HepG2 (cell line): ENCODE data around the gene HACL1. TPM values are rescaled to one million over a fixed set of nuclear protein-coding genes. Genes with fewer than 3 reads are reported as not detected.

ENCODE experiments used
- CREB1 ChIP-seq, 2 experiments: fragments of 450-650 bp in 1 of 2; IDR thresholded peaks; 2 replicates each; pipeline ENCODE4 v1.6.1; 2016 to 2017; ENCODE audit warnings: control low read depth in 1 of 2, mild to moderate bottlenecking in 1 of 2, missing compliant biosample characterization in 1 of 2, missing genetic modification characterization in 1 of 2
- FIP1L1 ChIP-seq: fragments of 200-400 bp; formaldehyde crosslinking; IDR thresholded peaks from 2 replicates; pipeline ENCODE4 v1.6.1; 2018; ENCODE audit warnings: low read depth, mild to moderate bottlenecking, low read length, moderate library complexity, borderline replicate concordance; ENCODE audit not compliant: insufficient read depth
- FOSL2 ChIP-seq: sonication (generic); formaldehyde crosslinking; IDR thresholded peaks from 2 replicates; pipeline ENCODE4 v1.4.0; 2020; ENCODE audit warnings: missing genetic modification reagents
- FOXA3 ChIP-seq: IDR thresholded peaks from 2 replicates; pipeline ENCODE4 v1.6.1; 2016; ENCODE audit warnings: missing genetic modification reagents, missing compliant biosample characterization
- GATAD2A ChIP-seq: IDR thresholded peaks from 2 replicates; pipeline ENCODE4 v1.6.1; 2016
- HNF4A ChIP-seq: sonication (generic); formaldehyde crosslinking; IDR thresholded peaks from 2 replicates; pipeline ENCODE4 v1.4.0; 2020; ENCODE audit warnings: missing genetic modification reagents
- KDM6A ChIP-seq: IDR thresholded peaks from 2 replicates; pipeline ENCODE4 v1.6.1; 2016; ENCODE audit warnings: low read depth
- POGZ ChIP-seq: sonication (generic); formaldehyde crosslinking; IDR thresholded peaks from 2 replicates; pipeline ENCODE4 v1.4.0; 2020; ENCODE audit warnings: mild to moderate bottlenecking, missing genetic modification reagents
- RARA ChIP-seq: IDR thresholded peaks from 2 replicates; pipeline ENCODE4 v1.6.1; 2016; ENCODE audit warnings: missing genetic modification reagents, missing compliant biosample characterization
- SALL1 ChIP-seq: sonication (generic); formaldehyde crosslinking; IDR thresholded peaks from 2 replicates; pipeline ENCODE4 v1.8.0; 2022; ENCODE audit warnings: mild to moderate bottlenecking, missing genetic modification reagents
- SMARCC2 ChIP-seq: fragments of 450-650 bp; IDR thresholded peaks from 2 replicates; pipeline ENCODE4 v1.6.1; 2017; ENCODE audit warnings: antibody characterized with exemption, mild to moderate bottlenecking
- SOX5 ChIP-seq: IDR thresholded peaks from 2 replicates; pipeline ENCODE4 v1.6.1; 2016; ENCODE audit warnings: borderline replicate concordance
- SOX6 ChIP-seq, 2 experiments: fragments of 450-650 bp in 1 of 2; sonication (generic) in 1 of 2; formaldehyde crosslinking in 1 of 2; IDR thresholded peaks; 2 replicates each; pipeline versions ENCODE4 v1.4.0 to v1.6.1; 2017 to 2020; ENCODE audit warnings: antibody characterized with exemption in 1 of 2, mild to moderate bottlenecking in 1 of 2, missing genetic modification reagents in 1 of 2
- ZFX ChIP-seq: sonication (generic); formaldehyde crosslinking; IDR thresholded peaks from 2 replicates; pipeline ENCODE4 v1.4.0; 2020; ENCODE audit warnings: mild to moderate bottlenecking, low read depth, missing genetic modification reagents, moderate library complexity
- ZMYM4 ChIP-seq: sonication (generic); formaldehyde crosslinking; IDR thresholded peaks from 2 replicates; pipeline ENCODE4 v1.8.1; 2023; ENCODE audit warnings: mild to moderate bottlenecking, missing genetic modification reagents
- ZNF484 ChIP-seq: sonication (generic); formaldehyde crosslinking; IDR thresholded peaks from 2 replicates; pipeline ENCODE4 v1.5.1; 2020; ENCODE audit warnings: mild to moderate bottlenecking, low read depth, missing genetic modification reagents, borderline replicate concordance
- ZNF709 ChIP-seq: sonication (generic); formaldehyde crosslinking; IDR thresholded peaks from 2 replicates; pipeline ENCODE4 v1.5.0; 2020; ENCODE audit warnings: mild to moderate bottlenecking, missing genetic modification reagents
- polyA plus RNA-seq, 8 experiments: library from polyadenylated mRNA; depleted of rRNA in 3 of 8; stranded (reverse) in 7 of 8; unstranded in 1 of 8; fragments of >200 nt; fragmentation: Illumina TruSeq in 4 of 8; extraction: Trizol in 4 of 8; gene quantifications; 2 replicates each; pipeline versions ENCODE4 v1.2.1 to v1.2.3, GENCODE V29; 2011 to 2016; ENCODE audit warnings: low read depth in 4 of 8, missing spikeins in 1 of 8, mixed read lengths in 1 of 8; ENCODE audit not compliant: insufficient read depth in 1 of 8
- total RNA-seq, 5 experiments: library from RNA; depleted of rRNA; stranded (reverse); fragments of >200 nt; fragmentation: Illumina TruSeq; extraction: Trizol; gene quantifications; 2 replicates each; pipeline ENCODE4 v1.2.3, GENCODE V29; 2016; ENCODE audit warnings: low read depth in 1 of 5
- TF ChIP-seq, protein P1 (sequence below): sonication (generic); formaldehyde crosslinking; IDR thresholded peaks from 2 replicates; pipeline ENCODE4 v1.4.0; 2020; ENCODE audit warnings: missing genetic modification reagents, mild to moderate bottlenecking, borderline replicate concordance
- TF ChIP-seq, protein P2 (sequence below): IDR thresholded peaks from 2 replicates; pipeline ENCODE4 v1.4.0; 2020; ENCODE audit warnings: mild to moderate bottlenecking, missing genetic modification reagents
- TF ChIP-seq, protein P3 (sequence below): sonication (generic); formaldehyde crosslinking; IDR thresholded peaks from 2 replicates; pipeline ENCODE4 v1.4.0; 2020; ENCODE audit warnings: missing genetic modification reagents

The HACL1 gene
- total and polyA plus RNA-seq, 2 of the 13 experiments (the other 11 are each of a cell fraction or from before 2014, with no cell fraction given): 22.1 to 25.7 TPM

GRCh38 chr3:15553749-15554148 lies 47.6 kb downstream of the HACL1 start (continued):
- TF ChIP-seq KDM6A (CRISPR knock-in tag) (peak; percentile 36; the same call in 1 of the 2 replicates), SALL1 (peak; percentile 43; the same call in 1 of the 2 replicates), CREB1 (IDR thresholded peaks at IDR 0.05) (no peak), CREB1 (CRISPR knock-in tag; IDR thresholded peaks at IDR 0.05) (0 out of 2 replicates have a peak, but pooled peaks have one; percentile 19), SOX6 (IDR thresholded peaks at IDR 0.05) (no peak), SOX6 (CRISPR knock-in tag; IDR thresholded peaks at IDR 0.05) (peak; percentile 37; the same call in 1 of the 2 replicates), FIP1L1 (no peak), ZNF484 (CRISPR knock-in tag) (no peak), HNF4A (CRISPR knock-in tag) (0 out of 2 replicates have a peak, but pooled peaks have one; percentile 14), ZFX (CRISPR knock-in tag) (peak; percentile 46; the same call in 1 of the 2 replicates), RARA (peak; percentile 19), SOX5 (CRISPR knock-in tag) (0 out of 2 replicates have a peak, but pooled peaks have one; percentile 30), POGZ (CRISPR knock-in tag) (0 out of 2 replicates have a peak, but pooled peaks have one; percentile 45), SMARCC2 (no peak), FOXA3 (CRISPR knock-in tag) (peak; percentile 52; the same call in 1 of the 2 replicates), ZNF709 (CRISPR knock-in tag) (0 out of 2 replicates have a peak, but pooled peaks have one; percentile 20), GATAD2A (peak; percentile 51), ZMYM4 (CRISPR knock-in tag) (peak; percentile 71; the same call in 1 of the 2 replicates), FOSL2 (CRISPR knock-in tag) (peak; percentile 63; the same call in 1 of the 2 replicates)
- TF ChIP-seq, protein P1, sequence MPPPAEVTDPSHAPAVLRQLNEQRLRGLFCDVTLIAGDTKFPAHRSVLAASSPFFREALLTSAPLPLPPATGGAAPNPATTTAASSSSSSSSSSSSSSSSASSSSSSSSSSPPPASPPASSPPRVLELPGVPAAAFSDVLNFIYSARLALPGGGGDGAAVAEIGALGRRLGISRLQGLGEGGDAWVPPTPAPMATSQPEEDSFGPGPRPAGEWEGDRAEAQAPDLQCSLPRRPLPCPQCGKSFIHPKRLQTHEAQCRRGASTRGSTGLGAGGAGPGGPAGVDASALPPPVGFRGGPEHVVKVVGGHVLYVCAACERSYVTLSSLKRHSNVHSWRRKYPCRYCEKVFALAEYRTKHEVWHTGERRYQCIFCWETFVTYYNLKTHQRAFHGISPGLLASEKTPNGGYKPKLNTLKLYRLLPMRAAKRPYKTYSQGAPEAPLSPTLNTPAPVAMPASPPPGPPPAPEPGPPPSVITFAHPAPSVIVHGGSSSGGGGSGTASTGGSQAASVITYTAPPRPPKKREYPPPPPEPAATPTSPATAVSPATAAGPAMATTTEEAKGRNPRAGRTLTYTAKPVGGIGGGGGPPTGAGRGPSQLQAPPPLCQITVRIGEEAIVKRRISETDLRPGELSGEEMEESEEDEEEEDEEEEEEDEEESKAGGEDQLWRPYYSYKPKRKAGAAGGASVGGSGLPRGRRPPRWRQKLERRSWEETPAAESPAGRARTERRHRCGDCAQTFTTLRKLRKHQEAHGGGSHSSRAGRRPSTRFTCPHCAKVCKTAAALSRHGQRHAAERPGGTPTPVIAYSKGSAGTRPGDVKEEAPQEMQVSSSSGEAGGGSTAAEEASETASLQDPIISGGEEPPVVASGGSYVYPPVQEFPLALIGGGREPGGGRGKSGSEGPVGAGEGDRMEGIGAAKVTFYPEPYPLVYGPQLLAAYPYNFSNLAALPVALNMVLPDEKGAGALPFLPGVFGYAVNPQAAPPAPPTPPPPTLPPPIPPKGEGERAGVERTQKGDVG (CRISPR knock-in tag): no peak
- TF ChIP-seq, protein P2, sequence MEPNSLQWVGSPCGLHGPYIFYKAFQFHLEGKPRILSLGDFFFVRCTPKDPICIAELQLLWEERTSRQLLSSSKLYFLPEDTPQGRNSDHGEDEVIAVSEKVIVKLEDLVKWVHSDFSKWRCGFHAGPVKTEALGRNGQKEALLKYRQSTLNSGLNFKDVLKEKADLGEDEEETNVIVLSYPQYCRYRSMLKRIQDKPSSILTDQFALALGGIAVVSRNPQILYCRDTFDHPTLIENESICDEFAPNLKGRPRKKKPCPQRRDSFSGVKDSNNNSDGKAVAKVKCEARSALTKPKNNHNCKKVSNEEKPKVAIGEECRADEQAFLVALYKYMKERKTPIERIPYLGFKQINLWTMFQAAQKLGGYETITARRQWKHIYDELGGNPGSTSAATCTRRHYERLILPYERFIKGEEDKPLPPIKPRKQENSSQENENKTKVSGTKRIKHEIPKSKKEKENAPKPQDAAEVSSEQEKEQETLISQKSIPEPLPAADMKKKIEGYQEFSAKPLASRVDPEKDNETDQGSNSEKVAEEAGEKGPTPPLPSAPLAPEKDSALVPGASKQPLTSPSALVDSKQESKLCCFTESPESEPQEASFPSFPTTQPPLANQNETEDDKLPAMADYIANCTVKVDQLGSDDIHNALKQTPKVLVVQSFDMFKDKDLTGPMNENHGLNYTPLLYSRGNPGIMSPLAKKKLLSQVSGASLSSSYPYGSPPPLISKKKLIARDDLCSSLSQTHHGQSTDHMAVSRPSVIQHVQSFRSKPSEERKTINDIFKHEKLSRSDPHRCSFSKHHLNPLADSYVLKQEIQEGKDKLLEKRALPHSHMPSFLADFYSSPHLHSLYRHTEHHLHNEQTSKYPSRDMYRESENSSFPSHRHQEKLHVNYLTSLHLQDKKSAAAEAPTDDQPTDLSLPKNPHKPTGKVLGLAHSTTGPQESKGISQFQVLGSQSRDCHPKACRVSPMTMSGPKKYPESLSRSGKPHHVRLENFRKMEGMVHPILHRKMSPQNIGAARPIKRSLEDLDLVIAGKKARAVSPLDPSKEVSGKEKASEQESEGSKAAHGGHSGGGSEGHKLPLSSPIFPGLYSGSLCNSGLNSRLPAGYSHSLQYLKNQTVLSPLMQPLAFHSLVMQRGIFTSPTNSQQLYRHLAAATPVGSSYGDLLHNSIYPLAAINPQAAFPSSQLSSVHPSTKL (CRISPR knock-in tag): peak; percentile 56; the same call in 1 of the 2 replicates
- TF ChIP-seq, protein P3, sequence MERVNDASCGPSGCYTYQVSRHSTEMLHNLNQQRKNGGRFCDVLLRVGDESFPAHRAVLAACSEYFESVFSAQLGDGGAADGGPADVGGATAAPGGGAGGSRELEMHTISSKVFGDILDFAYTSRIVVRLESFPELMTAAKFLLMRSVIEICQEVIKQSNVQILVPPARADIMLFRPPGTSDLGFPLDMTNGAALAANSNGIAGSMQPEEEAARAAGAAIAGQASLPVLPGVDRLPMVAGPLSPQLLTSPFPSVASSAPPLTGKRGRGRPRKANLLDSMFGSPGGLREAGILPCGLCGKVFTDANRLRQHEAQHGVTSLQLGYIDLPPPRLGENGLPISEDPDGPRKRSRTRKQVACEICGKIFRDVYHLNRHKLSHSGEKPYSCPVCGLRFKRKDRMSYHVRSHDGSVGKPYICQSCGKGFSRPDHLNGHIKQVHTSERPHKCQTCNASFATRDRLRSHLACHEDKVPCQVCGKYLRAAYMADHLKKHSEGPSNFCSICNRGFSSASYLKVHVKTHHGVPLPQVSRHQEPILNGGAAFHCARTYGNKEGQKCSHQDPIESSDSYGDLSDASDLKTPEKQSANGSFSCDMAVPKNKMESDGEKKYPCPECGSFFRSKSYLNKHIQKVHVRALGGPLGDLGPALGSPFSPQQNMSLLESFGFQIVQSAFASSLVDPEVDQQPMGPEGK (CRISPR knock-in tag): peak; percentile 25; the same call in 1 of the 2 replicates
